ENCODE measurements around the gene HSD11B1.
A peak's percentile ranks its signal among the peaks of the same experiment; 100 is the strongest.
"Not testable (repeated sequence)": the region's sequence is repeated elsewhere in the genome, so short reads cannot be mapped to it uniquely, and the experiment has no call there.

The HSD11B1 gene

GRCh38 chr1:209692296-209692695 lies 12.3 kb upstream of the HSD11B1 start:
- no peak for DNase-seq

GRCh38 chr1:209692745-209693504 lies 11.7 kb upstream of the HSD11B1 start:
- DNase-seq, result peak; percentile 78

GRCh38 chr1:209696673-209697072 lies 8.0 kb upstream of the HSD11B1 start:
- DNase-seq, result no peak

GRCh38 chr1:209697126-209697525 lies 7.5 kb upstream of the HSD11B1 start:
- DNase-seq, result no peak

GRCh38 chr1:209700686-209701085 lies 4.0 kb upstream of the HSD11B1 start:
- DNase-seq, result not testable (repeated sequence)

GRCh38 chr1:209702832-209703231 lies 1.8 kb upstream of the HSD11B1 start:
- no peak for DNase-seq

- no peak for DNase-seq
Observed at GRCh38 chr1:209703834-209704504, 677 bp upstream of the HSD11B1 start.

- no peak for DNase-seq
Observed at GRCh38 chr1:209705033-209705598, 470 bp downstream of the HSD11B1 start.

GRCh38 chr1:209706622-209707021 lies 2.0 kb downstream of the HSD11B1 start:
- DNase-seq, result no peak

GRCh38 chr1:209707308-209707707 lies 2.7 kb downstream of the HSD11B1 start:
- no peak for DNase-seq

- DNase-seq, result no peak
Observed at GRCh38 chr1:209708297-209708696, 3.7 kb downstream of the HSD11B1 start.

- DNase-seq, result no peak
Observed at GRCh38 chr1:209710093-209710492, 5.4 kb downstream of the HSD11B1 start.

- DNase-seq, result no peak
Observed at GRCh38 chr1:209710847-209711246, 6.2 kb downstream of the HSD11B1 start.

- no peak for DNase-seq
Observed at GRCh38 chr1:209714338-209714737, 9.7 kb downstream of the HSD11B1 start.

- no peak for DNase-seq
Observed at GRCh38 chr1:209715314-209715713, 10.7 kb downstream of the HSD11B1 start.

GRCh38 chr1:209717818-209718217 lies 13.2 kb downstream of the HSD11B1 start:
- no peak for DNase-seq

GRCh38 chr1:209720326-209720725 lies 15.7 kb downstream of the HSD11B1 start:
- no peak for DNase-seq

GRCh38 chr1:209720826-209721225 lies 16.2 kb downstream of the HSD11B1 start:
- no peak for DNase-seq

- no peak for DNase-seq
Observed at GRCh38 chr1:209721323-209721722, 16.7 kb downstream of the HSD11B1 start.

GRCh38 chr1:209723265-209723664 lies 18.6 kb downstream of the HSD11B1 start:
- no peak for DNase-seq

GRCh38 chr1:209723756-209724693 lies 19.4 kb downstream of the HSD11B1 start:
- DNase-seq, result no peak

- DNase-seq, result no peak
Observed at GRCh38 chr1:209727286-209727685, 22.6 kb downstream of the HSD11B1 start.

- DNase-seq, result no peak
Observed at GRCh38 chr1:209727785-209728184, 23.1 kb downstream of the HSD11B1 start.

Measured in NCI-H69 (cell line).